Measurements from ENCODE around the gene GPR39.

GPR39 gene

GRCh38 chr2:132449868-132450267, 33.3 kb downstream of the GPR39 start:
- Histone ChIP-seq H3K9me3 (ENCODE audit: severe bottlenecking) (no peaks in the 10 kb centered on the region), H3K27me3 (ENCODE audit: insufficient read depth, poor library complexity, severe bottlenecking) (no peaks in the 10 kb centered on the region), H3K4me1 (ENCODE audit: insufficient read depth, poor library complexity, severe bottlenecking) (peaks cover 3% of the 10 kb centered on the region), H3K4me3 (ENCODE audit: severe bottlenecking) (no peak overlapping the region), H3K27ac (ENCODE audit: poor library complexity, severe bottlenecking) (no peak overlapping the region), H3K36me3 (ENCODE audit: low read depth) (no peaks in the 10 kb centered on the region)
- no peak for TF ChIP-seq CTCF (IDR thresholded peaks at IDR 0.05; ENCODE audit: poor library complexity, severe bottlenecking)
- no peak for DNase-seq (ENCODE audit: low spot score)
- no peak for ATAC-seq (ENCODE audit: low read depth)

GRCh38 chr2:132460781-132461180, 44.2 kb downstream of the GPR39 start:
- H3K9me3 ChIP-seq (ENCODE audit: severe bottlenecking), result peaks cover 3% of the 10 kb centered on the region
- H3K36me3 ChIP-seq (ENCODE audit: low read depth), result no peaks in the 10 kb centered on the region
- peak overlapping the region; percentile 28 for H3K27ac ChIP-seq (ENCODE audit: poor library complexity, severe bottlenecking)
- no peaks in the 10 kb centered on the region for H3K27me3 ChIP-seq (ENCODE audit: insufficient read depth, poor library complexity, severe bottlenecking)
- H3K4me1 ChIP-seq (ENCODE audit: insufficient read depth, poor library complexity, severe bottlenecking), result no peaks in the 10 kb centered on the region
- TF ChIP-seq CTCF (IDR thresholded peaks at IDR 0.05; ENCODE audit: poor library complexity, severe bottlenecking), result no peak
- H3K4me3 ChIP-seq (ENCODE audit: severe bottlenecking), result no peak overlapping the region
- peak; percentile 83 for ATAC-seq (ENCODE audit: low read depth)
- DNase-seq (ENCODE audit: low spot score), result no peak

- ATAC-seq (ENCODE audit: low read depth) (no peak), DNase-seq (ENCODE audit: low spot score) (no peak)
- no peak overlapping the region for H3K4me3 ChIP-seq (ENCODE audit: severe bottlenecking)
- no peaks in the 10 kb centered on the region for H3K4me1 ChIP-seq (ENCODE audit: insufficient read depth, poor library complexity, severe bottlenecking)
- no peak for TF ChIP-seq CTCF (IDR thresholded peaks at IDR 0.05; ENCODE audit: poor library complexity, severe bottlenecking)
- H3K36me3 ChIP-seq (ENCODE audit: low read depth), result no peaks in the 10 kb centered on the region
- H3K27ac ChIP-seq (ENCODE audit: poor library complexity, severe bottlenecking), result no peak overlapping the region
- no peaks in the 10 kb centered on the region for H3K27me3 ChIP-seq (ENCODE audit: insufficient read depth, poor library complexity, severe bottlenecking)
- H3K9me3 ChIP-seq (ENCODE audit: severe bottlenecking), result peaks cover 14% of the 10 kb centered on the region
Measured at GRCh38 chr2:132462236-132462635, 45.6 kb downstream of the GPR39 start.

GRCh38 chr2:132463719-132464118, 47.1 kb downstream of the GPR39 start:
- DNase-seq (ENCODE audit: low spot score) (no peak), ATAC-seq (ENCODE audit: low read depth) (no peak)
- H3K4me3 ChIP-seq (ENCODE audit: severe bottlenecking), result no peak overlapping the region
- H3K27me3 ChIP-seq (ENCODE audit: insufficient read depth, poor library complexity, severe bottlenecking), result no peaks in the 10 kb centered on the region
- H3K36me3 ChIP-seq (ENCODE audit: low read depth), result no peaks in the 10 kb centered on the region
- TF ChIP-seq CTCF (IDR thresholded peaks at IDR 0.05; ENCODE audit: poor library complexity, severe bottlenecking), result no peak
- no peaks in the 10 kb centered on the region for H3K4me1 ChIP-seq (ENCODE audit: insufficient read depth, poor library complexity, severe bottlenecking)
- no peak overlapping the region for H3K27ac ChIP-seq (ENCODE audit: poor library complexity, severe bottlenecking)
- peaks cover 17% of the 10 kb centered on the region for H3K9me3 ChIP-seq (ENCODE audit: severe bottlenecking)

- Histone ChIP-seq H3K27me3 (ENCODE audit: insufficient read depth, poor library complexity, severe bottlenecking) (no peaks in the 10 kb centered on the region), H3K36me3 (ENCODE audit: low read depth) (no peaks in the 10 kb centered on the region), H3K9me3 (ENCODE audit: severe bottlenecking) (peaks cover 17% of the 10 kb centered on the region), H3K27ac (ENCODE audit: poor library complexity, severe bottlenecking) (no peak overlapping the region), H3K4me1 (ENCODE audit: insufficient read depth, poor library complexity, severe bottlenecking) (no peaks in the 10 kb centered on the region), H3K4me3 (ENCODE audit: severe bottlenecking) (no peak overlapping the region)
- TF ChIP-seq CTCF (IDR thresholded peaks at IDR 0.05; ENCODE audit: poor library complexity, severe bottlenecking), result no peak
- no peak for ATAC-seq (ENCODE audit: low read depth)
- no peak for DNase-seq (ENCODE audit: low spot score)
Measured at GRCh38 chr2:132465917-132466316, 49.3 kb downstream of the GPR39 start.
